ENCODE measurements around the gene STX2.
A peak's percentile ranks its signal among the peaks of the same experiment; 100 is the strongest.
"Not testable (repeated sequence)": the region's sequence is repeated elsewhere in the genome, so short reads cannot be mapped to it uniquely, and the experiment has no call there.

Gene STX2

GRCh38 chr12:130838951-130839769, at the start of gene STX2:
Gene STX2 (minus strand): TSS chr12:130839250. CDS start chr12:130839099, 151 bp downstream.
- DNase-seq, result peak; percentile 73

- not testable (repeated sequence) for DNase-seq
Observed at GRCh38 chr12:130887190-130887589, 48.1 kb upstream of the STX2 start.

- no peak for DNase-seq
Observed at GRCh38 chr12:130881548-130881947, 42.5 kb upstream of the STX2 start.

- no peak for DNase-seq
Observed at GRCh38 chr12:130881046-130881445, 42.0 kb upstream of the STX2 start.

- DNase-seq, result no peak
Observed at GRCh38 chr12:130880411-130880885, 41.4 kb upstream of the STX2 start.

GRCh38 chr12:130879781-130880389, 40.8 kb upstream of the STX2 start:
- no peak for DNase-seq

- DNase-seq, result no peak
Observed at GRCh38 chr12:130879212-130879686, 40.2 kb upstream of the STX2 start.

- no peak for DNase-seq
Observed at GRCh38 chr12:130878193-130879185, 39.4 kb upstream of the STX2 start.

GRCh38 chr12:130877333-130877732, 38.3 kb upstream of the STX2 start:
- no peak for DNase-seq

GRCh38 chr12:130876758-130877157, 37.7 kb upstream of the STX2 start:
- no peak for DNase-seq

- DNase-seq, result no peak
Observed at GRCh38 chr12:130876297-130876696, 37.2 kb upstream of the STX2 start.

GRCh38 chr12:130875708-130876107, 36.7 kb upstream of the STX2 start:
- DNase-seq, result not testable (repeated sequence)

- no peak for DNase-seq
Observed at GRCh38 chr12:130875193-130875592, 36.1 kb upstream of the STX2 start.

- DNase-seq, result no peak
Observed at GRCh38 chr12:130874696-130875095, 35.6 kb upstream of the STX2 start.

- no peak for DNase-seq
Observed at GRCh38 chr12:130873825-130874224, 34.8 kb upstream of the STX2 start.

GRCh38 chr12:130873106-130873795, 34.2 kb upstream of the STX2 start:
- no peak for DNase-seq

- no peak for DNase-seq
Observed at GRCh38 chr12:130872179-130873096, 33.4 kb upstream of the STX2 start.

- peak; percentile 89 for DNase-seq
Observed at GRCh38 chr12:130871286-130872178, 32.5 kb upstream of the STX2 start, which contains the start of gene RAN. Gene RAN (plus strand): TSS chr12:130872066. CDS start chr12:130872594, 528 bp downstream.

- DNase-seq, result peak; percentile 60
Observed at GRCh38 chr12:130870442-130871285, 31.6 kb upstream of the STX2 start.

All from COR-L47 (cell line).